ENCODE results near the gene UBE2L6. TPM values are rescaled to one million over a fixed set of nuclear protein-coding genes. Genes with fewer than 3 reads are reported as not detected.

The UBE2L6 gene
- total RNA-seq, 1 donor from 2014 or later: 19.0 TPM

DNA sequence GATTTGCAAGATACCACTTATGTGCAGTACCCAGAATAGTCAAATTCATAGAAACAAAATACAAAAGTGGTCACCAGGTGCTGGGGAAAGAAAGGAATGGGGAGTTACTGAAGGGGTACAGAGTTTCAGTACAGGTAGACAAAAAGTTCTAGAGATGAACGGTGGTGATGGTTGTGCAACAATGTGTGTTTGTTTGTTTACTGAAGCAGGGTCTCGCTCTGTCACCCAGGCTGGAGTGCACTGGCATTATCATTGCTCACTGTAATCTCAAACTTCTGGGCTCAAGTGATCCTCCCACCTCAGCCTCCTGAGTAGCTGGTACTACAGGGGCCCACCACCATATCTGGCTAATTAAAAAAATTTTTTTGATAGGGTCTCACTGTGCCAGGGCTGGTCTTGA is 12.1 kb downstream of the UBE2L6 start:
- no peak overlapping the region for H3K4me3 ChIP-seq
- H3K27me3 ChIP-seq (ENCODE audit: low read depth): no peaks in the 10 kb centered on the region
- no peaks in the 10 kb centered on the region for H3K9me3 ChIP-seq (replicated peaks)
- no peak for DNase-seq
- intact Hi-C loops (cut with micrococcal nuclease): no loop called here
- no peak overlapping the region for H3K27ac ChIP-seq (replicated peaks)
- peaks cover 87% of the 10 kb centered on the region for H3K36me3 ChIP-seq
- TF ChIP-seq CTCF (IDR thresholded peaks at IDR 0.05; ENCODE audit: borderline replicate concordance): no peak
- no peaks in the 10 kb centered on the region for H3K4me1 ChIP-seq

DNA sequence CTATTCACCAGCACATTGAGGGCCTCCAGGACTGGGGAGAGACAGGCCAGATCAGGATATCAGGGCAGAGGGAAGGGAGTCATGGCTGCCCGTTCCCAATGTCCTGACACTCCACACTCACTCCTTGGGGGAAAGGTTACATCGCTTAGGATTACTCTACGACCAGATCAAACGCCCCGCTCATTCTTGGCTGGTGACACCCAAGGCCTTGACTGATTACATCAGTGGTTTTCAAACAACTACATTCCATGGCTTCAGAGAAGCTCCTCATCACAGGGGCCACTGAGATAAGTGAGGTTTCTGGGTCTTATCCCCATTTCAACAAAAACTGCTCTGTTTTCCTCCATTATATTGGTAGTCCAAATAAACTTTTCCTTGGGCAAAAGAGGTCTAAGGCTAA is 15.0 kb downstream of the UBE2L6 start:
- no peak for DNase-seq
- no peak for TF ChIP-seq CTCF (IDR thresholded peaks at IDR 0.05; ENCODE audit: borderline replicate concordance)
- no peaks in the 10 kb centered on the region for H3K4me1 ChIP-seq
- H3K36me3 ChIP-seq: peaks cover 90% of the 10 kb centered on the region
- H3K27ac ChIP-seq (replicated peaks): no peak overlapping the region
- H3K27me3 ChIP-seq (ENCODE audit: low read depth): no peaks in the 10 kb centered on the region
- intact Hi-C loops (cut with micrococcal nuclease): no loop called here
- no peak overlapping the region for H3K4me3 ChIP-seq
- no peaks in the 10 kb centered on the region for H3K9me3 ChIP-seq (replicated peaks)

GRCh38 chr11:57551941-57552340 is 15.5 kb downstream of the UBE2L6 start:
- TF ChIP-seq CTCF (IDR thresholded peaks at IDR 0.05; ENCODE audit: borderline replicate concordance): no peak
- peaks cover 85% of the 10 kb centered on the region for H3K36me3 ChIP-seq
- no peaks in the 10 kb centered on the region for H3K9me3 ChIP-seq (replicated peaks)
- no peak for DNase-seq
- intact Hi-C loops (cut with micrococcal nuclease): no loop called here
- H3K27me3 ChIP-seq (ENCODE audit: low read depth): no peaks in the 10 kb centered on the region
- H3K4me1 ChIP-seq: no peaks in the 10 kb centered on the region
- no peak overlapping the region for H3K4me3 ChIP-seq
- H3K27ac ChIP-seq (replicated peaks): no peak overlapping the region

DNA sequence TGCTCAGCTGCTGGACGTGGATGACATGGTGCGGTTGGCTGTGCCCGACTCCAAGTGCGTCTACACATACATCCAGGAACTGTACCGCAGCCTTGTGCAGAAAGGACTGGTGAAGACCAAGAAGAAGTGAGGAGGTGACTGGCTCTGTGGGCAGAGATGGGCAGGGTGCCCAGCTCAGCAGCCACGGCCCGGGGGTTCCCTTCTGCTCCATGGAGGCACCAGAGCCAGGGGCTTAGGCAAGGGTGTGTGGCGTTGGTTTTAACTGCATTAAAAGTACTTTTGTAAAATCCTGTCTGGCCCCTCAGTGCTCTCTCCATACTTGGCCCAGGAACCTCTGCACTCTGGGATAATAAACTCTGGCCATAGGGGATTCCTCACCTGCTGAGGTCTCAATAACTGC is 17.5 kb downstream of the UBE2L6 start:
- no peak for TF ChIP-seq CTCF (IDR thresholded peaks at IDR 0.05; ENCODE audit: borderline replicate concordance)
- Histone ChIP-seq H3K27ac (replicated peaks) (no peak overlapping the region), H3K27me3 (ENCODE audit: low read depth) (no peaks in the 10 kb centered on the region), H3K4me3 (no peak overlapping the region), H3K9me3 (replicated peaks) (no peaks in the 10 kb centered on the region), H3K4me1 (no peaks in the 10 kb centered on the region), H3K36me3 (peaks cover 65% of the 10 kb centered on the region)
- no peak for DNase-seq
- intact Hi-C loops (cut with micrococcal nuclease): no loop called here

DNA sequence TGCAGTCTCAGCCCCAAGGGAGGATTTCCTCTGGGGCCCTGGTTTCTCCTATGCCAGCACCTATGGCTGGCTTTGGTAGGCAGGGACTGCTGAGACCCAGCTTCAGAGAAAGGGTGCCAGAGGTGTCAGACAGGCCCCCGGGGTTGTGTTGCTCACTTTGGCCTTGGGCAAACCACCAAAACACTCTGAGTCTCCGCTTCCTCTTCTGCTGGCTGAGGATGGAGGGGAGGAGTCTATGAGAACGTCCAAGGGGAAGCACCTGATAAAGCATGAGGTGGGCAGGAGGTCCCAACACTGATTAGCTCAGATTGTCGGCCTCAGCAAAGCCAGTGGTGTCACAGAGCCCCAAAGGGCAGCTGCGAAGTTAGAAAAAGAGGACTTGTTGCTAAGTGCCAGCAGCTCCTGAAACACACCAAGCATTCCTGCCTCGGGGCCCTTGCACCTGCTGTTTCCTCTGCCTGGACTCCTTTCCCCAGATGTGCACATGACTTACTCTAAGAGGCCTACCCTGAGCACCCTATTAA is 19.6 kb downstream of the UBE2L6 start:
- no peak for TF ChIP-seq CTCF (IDR thresholded peaks at IDR 0.05; ENCODE audit: borderline replicate concordance)
- no peaks in the 10 kb centered on the region for H3K4me1 ChIP-seq
- intact Hi-C loops (cut with micrococcal nuclease): no loop called here
- peaks cover 44% of the 10 kb centered on the region for H3K36me3 ChIP-seq
- no peak overlapping the region for H3K27ac ChIP-seq (replicated peaks)
- H3K9me3 ChIP-seq (replicated peaks): no peaks in the 10 kb centered on the region
- DNase-seq: no peak
- no peak overlapping the region for H3K4me3 ChIP-seq
- H3K27me3 ChIP-seq (ENCODE audit: low read depth): no peaks in the 10 kb centered on the region

Measured in left ventricle myocardium inferior (tissue), 1 donor.